C4-2B (cell line): ENCODE measurements around the gene PRR5.

ENCODE experiments used
- CTCF ChIP-seq: fragments of 450-650 bp; conservative IDR thresholded peaks from 2 replicates; pipeline ENCODE4 v1.5.1; 2017; ENCODE audit warnings: mild to moderate bottlenecking
- ZFX ChIP-seq: fragments of 450-650 bp; IDR thresholded peaks from 2 replicates; pipeline ENCODE4 v1.6.1; 2017

DNA sequence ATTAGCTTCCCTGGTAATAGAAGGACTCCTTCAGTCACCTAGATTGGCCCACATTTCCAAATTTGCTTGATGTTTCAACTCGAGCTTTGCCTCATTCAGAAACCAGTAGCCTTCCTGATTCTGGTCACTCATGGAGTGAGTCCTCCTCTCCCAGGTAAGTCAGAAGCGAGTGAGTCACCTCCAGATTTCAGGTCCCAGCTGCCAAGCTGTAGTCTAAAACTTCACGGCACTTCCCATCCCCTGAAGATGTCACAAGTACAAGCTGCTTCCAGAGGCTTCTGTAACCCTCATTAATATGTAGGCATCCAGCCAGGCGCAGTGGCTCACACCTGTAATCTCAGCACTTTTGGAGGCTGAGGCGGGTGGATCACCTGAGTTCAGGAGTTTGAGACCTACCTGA lies 73.9 kb downstream of the PRR5 start:
- TF ChIP-seq CTCF (no peak), ZFX (no peak)
